ENCODE data around the gene KMT2E. TPM values are rescaled to one million over a fixed set of nuclear protein-coding genes. Genes with fewer than 3 reads are reported as not detected.

Gene KMT2E
- total RNA-seq, 1 donor from 2014 or later = 146 TPM

DNA sequence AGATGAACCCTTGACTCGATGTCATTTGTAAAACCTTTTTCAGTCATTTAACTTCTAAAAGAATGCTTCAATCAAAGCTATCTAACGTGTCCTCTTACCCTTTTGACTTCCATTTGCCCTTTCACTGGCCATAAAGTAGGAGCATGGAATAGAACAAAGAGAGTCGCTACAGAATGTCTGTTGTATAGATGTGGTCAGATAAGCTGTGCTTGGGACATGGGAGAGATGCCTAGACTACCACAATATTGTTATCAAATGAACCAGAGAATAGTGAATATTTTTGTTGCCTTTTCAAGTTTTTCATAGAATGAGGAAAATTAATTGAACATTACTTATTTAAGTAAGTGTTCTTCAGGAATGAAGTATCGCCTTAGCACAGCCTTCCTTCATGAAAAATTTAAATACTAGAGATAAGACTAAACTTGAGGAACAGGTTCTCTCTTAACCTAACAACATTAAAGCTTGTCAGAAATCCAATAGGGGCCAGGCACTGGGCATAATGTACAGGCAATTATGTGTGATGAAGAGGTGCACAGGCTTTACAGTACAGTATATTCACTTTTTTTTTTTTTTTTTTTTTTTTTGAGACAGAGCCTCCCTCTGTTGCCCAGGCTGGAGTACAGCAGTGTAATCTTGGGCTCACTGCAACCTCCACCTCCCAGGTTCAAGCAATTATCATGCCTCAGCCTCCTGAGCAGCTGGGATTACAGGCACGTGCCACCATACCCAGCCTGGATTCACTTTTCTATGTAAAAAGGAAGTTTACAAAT is 7.5 kb upstream of the KMT2E start:
- DNase-seq (ENCODE audit: low read depth in 2 of 2) = no peak

- no peak for DNase-seq (ENCODE audit: low read depth in 2 of 2)
These were observed 6.7 kb upstream of the KMT2E start for GRCh38 chr7:105007298-105007697.

GRCh38 chr7:105009667-105010503 is 4.1 kb upstream of the KMT2E start:
- DNase-seq (ENCODE audit: low read depth in 2 of 2) = peak in 1 of 2 donors; percentile 48

- DNase-seq (ENCODE audit: low read depth in 2 of 2) = peak; percentile 28 to 44
These were observed 3.4 kb upstream of the KMT2E start for GRCh38 chr7:105010504-105011130.

- DNase-seq (ENCODE audit: low read depth in 2 of 2) = peak; percentile 41 to 61
These were observed 2.7 kb upstream of the KMT2E start for GRCh38 chr7:105011141-105011830.

GRCh38 chr7:105011831-105012502 is 2.0 kb upstream of the KMT2E start:
- peak in 1 of 2 donors; percentile 28 for DNase-seq (ENCODE audit: low read depth in 2 of 2)

- peak; percentile 99 to 100 for DNase-seq (ENCODE audit: low read depth in 2 of 2)
These were observed 1.3 kb upstream of the KMT2E start for GRCh38 chr7:105012503-105013220.

GRCh38 chr7:105013221-105013815 is 687 bp upstream of the KMT2E start:
- peak; percentile 95 to 96 for DNase-seq (ENCODE audit: low read depth in 2 of 2)

GRCh38 chr7:105014693-105015389 is 836 bp downstream of the KMT2E start:
- peak; percentile 51 to 70 for DNase-seq (ENCODE audit: low read depth in 2 of 2)

DNA sequence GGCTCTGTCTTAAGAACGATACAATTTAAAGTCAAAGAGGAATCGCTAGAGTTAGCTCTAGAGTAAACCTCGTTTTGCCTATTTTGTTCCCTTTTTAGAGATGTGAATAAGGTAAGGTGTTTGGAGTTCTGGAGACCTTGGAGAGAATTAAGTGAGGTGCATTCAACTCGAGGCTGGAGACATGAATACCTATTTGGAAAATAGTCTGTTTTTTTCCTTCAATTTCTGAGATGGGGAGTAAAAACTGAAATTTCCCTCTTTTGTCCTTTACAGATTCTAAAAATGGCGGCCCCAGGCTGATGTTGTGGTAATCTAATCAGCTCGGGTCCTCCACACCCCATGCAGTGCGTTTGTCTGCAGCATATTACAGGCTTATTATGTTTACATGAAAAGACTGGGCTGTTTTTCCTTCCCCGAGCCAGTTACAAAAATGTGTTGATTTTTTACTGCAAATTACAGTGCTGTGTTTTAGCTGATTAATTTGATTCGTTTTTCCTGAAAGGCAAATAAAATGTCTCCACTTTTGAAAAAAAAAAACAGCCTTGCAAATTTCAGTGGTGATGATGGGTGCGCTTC is 1.5 kb downstream of the KMT2E start:
- peak; percentile 49 to 66 for DNase-seq (ENCODE audit: low read depth in 2 of 2)

GRCh38 chr7:105016068-105016708 is 2.2 kb downstream of the KMT2E start:
- DNase-seq (ENCODE audit: low read depth in 2 of 2) = peak in 1 of 2 donors; percentile 31

- peak in 1 of 2 donors; percentile 27 for DNase-seq (ENCODE audit: low read depth in 2 of 2)
These were observed 3.0 kb downstream of the KMT2E start for GRCh38 chr7:105016709-105017656.

GRCh38 chr7:105017657-105018365 is 3.8 kb downstream of the KMT2E start:
- peak; percentile 33 to 63 for DNase-seq (ENCODE audit: low read depth in 2 of 2)

- DNase-seq (ENCODE audit: low read depth in 2 of 2) = no peak
These were observed 5.3 kb downstream of the KMT2E start for GRCh38 chr7:105019269-105019668.

DNA sequence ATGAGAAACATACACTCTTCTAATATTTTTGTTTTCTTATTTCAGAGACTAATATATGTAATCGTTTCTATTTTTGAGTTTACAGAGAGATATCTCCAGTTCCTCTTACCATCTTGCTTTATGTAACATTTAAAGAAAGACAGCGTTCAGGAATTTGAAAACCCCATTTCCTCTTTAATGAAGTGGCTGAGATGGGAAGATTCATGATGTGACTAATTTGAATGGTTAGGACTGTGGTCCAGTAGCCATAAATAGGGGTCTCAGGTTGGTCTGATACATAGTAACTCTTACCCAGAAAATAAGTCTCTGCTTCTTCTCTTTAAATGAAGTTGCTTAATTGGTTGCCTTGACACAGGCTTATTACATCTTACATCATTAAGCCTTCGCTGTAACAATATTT is 6.9 kb downstream of the KMT2E start:
- no peak for DNase-seq (ENCODE audit: low read depth in 2 of 2)

- no peak for DNase-seq (ENCODE audit: low read depth in 2 of 2)
These were observed 7.3 kb downstream of the KMT2E start for GRCh38 chr7:105021352-105021751.

DNA sequence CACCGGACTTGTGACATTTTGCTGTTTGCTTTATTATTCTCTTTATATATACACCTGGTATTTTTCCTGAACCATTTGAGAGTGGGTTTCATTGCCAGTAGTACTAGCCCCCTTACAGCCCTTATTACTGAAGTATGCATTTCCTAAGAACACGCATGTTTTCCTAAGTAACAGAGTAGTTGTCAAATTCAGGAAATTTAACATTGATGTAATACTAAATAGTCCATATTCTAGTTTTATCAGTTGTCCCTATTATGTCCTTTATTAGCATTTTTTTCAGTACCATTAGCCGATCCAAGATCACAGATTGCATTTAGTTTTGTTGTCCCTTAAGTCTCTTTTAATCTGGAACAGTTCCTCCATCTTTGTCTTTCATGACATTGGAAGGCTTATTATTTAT is 8.0 kb downstream of the KMT2E start:
- no peak for DNase-seq (ENCODE audit: low read depth in 2 of 2)
